ENCODE results near the gene RPS2.

GRCh38 chr16:1945559-1946391 lies 18.9 kb downstream of the RPS2 start:
- TF ChIP-seq CTCF (IDR thresholded peaks at IDR 0.05; ENCODE audit: low read depth, low read length) (no peak), EZH2phosphoT487 (IDR thresholded peaks at IDR 0.05; ENCODE audit: low read depth) (no peak)
